Neuron (in vitro differentiated cells): ENCODE measurements around the gene DUSP22.
"Not testable (repeated sequence)": the region's sequence is repeated elsewhere in the genome, so short reads cannot be mapped to it uniquely, and the experiment has no call there.

Experiments
- H2AFZ ChIP-seq: one replicate; pipeline ENCODE4 v1.6.1; 2013; ENCODE audit warnings: low read depth, mild to moderate bottlenecking, inconsistent platforms, low read length, moderate library complexity
- H3K27me3 ChIP-seq: one replicate; pipeline ENCODE4 v1.6.1; 2013; ENCODE audit warnings: low read length; ENCODE audit not compliant: insufficient read depth
- H3K36me3 ChIP-seq: one replicate; pipeline ENCODE4 v1.6.1; 2013; ENCODE audit warnings: low read length; ENCODE audit not compliant: insufficient read depth
- H3K4me1 ChIP-seq: one replicate; pipeline ENCODE4 v1.6.1; 2013; ENCODE audit warnings: low read length; ENCODE audit not compliant: insufficient read depth
- H3K4me3 ChIP-seq: 2 replicates; pipeline ENCODE4 v1.5.1; 2013; ENCODE audit warnings: mild to moderate bottlenecking, low read length, moderate library complexity
- H3K9me3 ChIP-seq: one replicate; pipeline ENCODE4 v1.6.1; 2013; ENCODE audit warnings: low read length

Gene DUSP22

DNA sequence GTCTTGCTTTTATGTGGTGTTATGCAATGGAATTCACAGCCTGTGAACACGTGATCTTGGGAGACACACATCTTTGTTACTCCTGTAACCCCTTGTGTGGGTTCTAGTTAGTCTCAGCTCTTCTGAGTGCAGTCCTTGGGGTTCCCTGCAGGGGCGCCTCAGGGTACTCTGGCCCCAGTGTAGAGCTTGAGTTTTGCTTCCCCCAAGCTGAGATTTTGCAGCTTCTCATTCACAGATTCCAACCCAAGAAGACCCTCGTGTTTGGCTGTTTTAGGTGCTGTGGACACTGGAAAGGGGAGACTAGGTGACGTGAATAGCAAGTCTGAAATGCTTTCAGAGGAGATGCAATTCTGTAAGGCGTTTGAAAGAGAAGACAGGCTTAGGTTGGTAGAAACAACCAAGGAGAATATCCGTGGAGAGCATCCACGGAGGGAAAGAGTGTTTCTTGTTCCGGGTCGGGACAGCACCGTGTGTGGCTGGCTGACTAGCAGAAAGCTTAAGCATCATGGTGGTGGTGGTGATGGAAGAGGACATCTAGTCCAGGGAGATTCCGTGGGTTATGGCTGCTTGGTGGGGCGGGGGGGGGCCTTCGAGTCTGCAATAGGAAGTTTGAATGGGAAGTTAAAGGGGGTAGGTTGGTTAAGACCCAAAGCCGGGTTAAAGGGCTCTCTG lies 30.1 kb downstream of the DUSP22 start:
- Histone ChIP-seq H3K27me3 (no peaks in the 10 kb centered on the region), H2AFZ (no peak overlapping the region), H3K9me3 (no peaks in the 10 kb centered on the region), H3K4me3 (no peak overlapping the region), H3K4me1 (no peaks in the 10 kb centered on the region), H3K36me3 (no peaks in the 10 kb centered on the region)

DNA sequence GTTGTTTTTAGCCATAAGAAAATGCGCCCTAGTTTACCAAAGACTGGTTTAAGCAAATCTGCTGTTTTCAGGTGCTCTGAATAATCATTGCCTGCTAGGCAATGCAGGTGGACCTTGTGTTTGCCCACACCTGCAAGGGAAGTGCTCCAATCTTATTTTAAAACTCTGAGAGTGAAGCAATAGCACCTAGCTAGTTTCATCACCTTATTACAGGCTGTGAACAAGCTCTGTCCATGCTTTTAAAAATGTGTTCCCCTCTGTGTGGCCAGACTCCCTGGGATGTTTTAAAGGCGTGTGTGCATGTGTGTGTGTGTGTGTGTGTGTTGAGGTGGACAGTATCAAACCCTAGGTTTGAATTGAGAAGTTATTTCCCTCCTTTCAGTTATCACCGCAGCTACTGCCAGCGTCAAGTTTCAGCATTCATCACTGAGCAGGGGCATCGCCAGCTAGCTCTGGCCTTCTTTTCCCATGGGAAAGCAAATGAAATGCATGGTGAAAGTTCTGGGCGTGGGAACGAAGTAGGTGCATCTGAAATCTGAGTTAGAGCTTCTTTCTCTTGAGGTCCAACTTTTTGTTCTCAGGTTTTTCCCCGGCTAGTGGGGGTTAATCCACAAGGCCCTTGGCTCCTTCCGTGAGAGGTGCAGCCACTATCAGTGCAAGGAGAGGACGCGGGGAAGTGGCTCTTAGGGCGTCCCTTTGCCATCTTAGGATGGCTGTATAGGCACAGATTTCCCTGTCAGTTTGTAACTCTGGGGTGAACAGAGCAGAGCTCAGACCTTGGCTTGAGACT lies 30.8 kb downstream of the DUSP22 start:
- Histone ChIP-seq H2AFZ (no peak overlapping the region), H3K4me3 (no peak overlapping the region), H3K9me3 (no peaks in the 10 kb centered on the region), H3K4me1 (no peaks in the 10 kb centered on the region), H3K36me3 (no peaks in the 10 kb centered on the region), H3K27me3 (no peaks in the 10 kb centered on the region)

DNA sequence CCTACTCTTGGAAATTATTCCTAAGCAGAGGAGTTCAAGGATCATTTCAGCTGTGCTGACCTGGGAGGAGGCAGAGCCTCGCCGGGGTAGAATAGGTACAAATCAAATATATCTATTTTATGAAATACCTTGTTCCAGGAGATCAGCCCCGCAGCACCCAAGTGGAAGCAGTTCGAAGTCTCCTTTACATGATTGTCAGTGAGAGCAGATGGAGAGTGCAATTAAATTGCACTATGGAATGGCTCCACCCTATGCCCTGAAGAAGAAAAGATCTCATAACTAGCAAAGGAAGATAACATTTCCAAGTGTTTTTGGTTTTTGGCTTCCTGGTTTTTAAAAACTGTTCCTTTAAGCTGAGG lies 31.4 kb downstream of the DUSP22 start:
- Histone ChIP-seq H3K9me3 (no peaks in the 10 kb centered on the region), H2AFZ (no peak overlapping the region), H3K4me1 (no peaks in the 10 kb centered on the region), H3K27me3 (no peaks in the 10 kb centered on the region), H3K4me3 (no peak overlapping the region), H3K36me3 (no peaks in the 10 kb centered on the region)

DNA sequence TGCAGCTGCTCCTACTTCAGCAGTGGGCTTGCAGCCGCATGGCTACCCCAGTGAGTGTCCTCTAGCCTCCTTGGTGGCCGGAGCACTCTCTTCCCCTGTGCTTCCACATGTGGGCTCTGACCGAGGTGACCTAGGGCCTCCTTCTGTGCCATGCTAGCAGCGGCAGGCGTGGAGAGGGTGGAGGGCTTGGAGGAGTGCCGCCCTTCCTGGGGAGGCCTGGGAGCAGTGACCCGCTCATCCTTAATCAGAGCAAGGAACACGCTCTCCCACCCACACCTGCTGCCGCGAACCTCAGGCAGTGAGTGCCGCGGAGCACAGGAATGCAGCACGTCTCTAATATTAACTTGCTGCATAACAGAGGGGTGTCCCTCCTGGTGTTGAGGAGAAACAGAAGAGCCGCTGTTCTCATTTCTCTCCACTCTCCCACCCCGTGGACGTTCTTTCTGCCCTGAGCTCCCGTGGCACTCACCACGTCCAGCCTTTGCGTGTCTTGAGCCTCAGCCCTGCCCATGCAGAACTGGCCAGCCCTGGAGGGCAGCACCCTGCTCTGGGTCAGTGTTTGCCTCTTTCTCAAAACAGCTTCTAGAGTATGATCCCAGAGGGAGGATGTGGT lies 31.9 kb downstream of the DUSP22 start:
- H2AFZ ChIP-seq = no peak overlapping the region
- H3K36me3 ChIP-seq = no peaks in the 10 kb centered on the region
- no peaks in the 10 kb centered on the region for H3K4me1 ChIP-seq
- H3K4me3 ChIP-seq = no peak overlapping the region
- H3K9me3 ChIP-seq = no peaks in the 10 kb centered on the region
- no peaks in the 10 kb centered on the region for H3K27me3 ChIP-seq

DNA sequence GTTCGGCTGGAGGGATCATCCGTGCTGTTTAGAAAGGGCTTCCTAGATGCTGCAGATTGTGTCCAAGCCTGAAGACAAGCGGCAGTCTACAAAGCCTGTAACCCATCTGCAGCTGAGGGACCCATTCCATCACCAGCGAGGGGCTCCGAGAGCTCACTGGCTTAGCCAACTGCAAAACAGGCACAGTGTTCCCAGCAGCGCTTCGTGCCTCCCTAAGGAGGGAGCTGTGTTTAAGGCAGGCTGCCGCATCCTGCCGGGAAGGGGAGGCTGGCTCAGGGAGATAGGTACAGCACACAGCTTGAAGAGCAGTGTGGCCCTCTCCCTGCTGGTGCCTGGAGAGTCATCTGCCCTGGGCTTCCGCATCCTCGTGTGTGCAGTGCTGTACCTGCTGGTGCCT lies 32.4 kb downstream of the DUSP22 start:
- Histone ChIP-seq H3K36me3 (no peaks in the 10 kb centered on the region), H3K9me3 (no peaks in the 10 kb centered on the region), H3K27me3 (no peaks in the 10 kb centered on the region), H3K4me1 (no peaks in the 10 kb centered on the region), H2AFZ (no peak overlapping the region), H3K4me3 (no peak overlapping the region)

DNA sequence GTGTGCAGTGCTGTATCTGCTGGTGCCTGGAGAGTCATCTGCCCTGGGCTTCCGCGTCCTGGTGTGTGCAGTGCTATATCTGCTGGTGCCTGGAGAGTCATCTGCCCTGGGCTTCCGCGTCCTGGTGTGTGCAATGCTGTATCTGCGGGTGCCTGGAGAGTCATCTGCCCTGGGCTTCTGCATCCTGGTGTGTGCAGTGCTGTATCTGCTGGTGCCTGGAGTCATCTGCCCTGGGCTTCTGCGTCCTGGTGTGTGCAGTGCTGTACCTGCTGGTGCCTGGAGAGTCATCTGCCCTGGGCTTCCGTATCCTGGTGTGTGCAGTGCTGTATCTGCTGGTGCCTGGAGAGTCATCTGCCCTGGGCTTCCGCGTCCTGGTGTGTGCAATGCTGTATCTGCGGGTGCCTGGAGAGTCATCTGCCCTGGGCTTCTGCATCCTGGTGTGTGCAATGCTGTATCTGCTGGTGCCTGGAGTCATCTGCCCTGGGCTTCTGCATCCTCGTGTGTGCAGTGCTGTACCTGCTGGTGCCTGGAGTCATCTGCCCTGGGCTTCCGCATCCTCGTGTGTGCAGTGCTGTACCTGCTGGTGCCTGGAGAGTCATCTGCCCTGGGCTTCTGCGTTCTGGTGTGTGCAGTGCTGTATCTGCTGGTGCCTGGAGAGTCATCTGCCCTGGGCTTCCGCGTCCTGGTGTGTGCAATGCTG lies 33.0 kb downstream of the DUSP22 start:
- not testable (repeated sequence) for H2AFZ ChIP-seq, H3K4me3 ChIP-seq, H3K27me3 ChIP-seq, H3K9me3 ChIP-seq, H3K36me3 ChIP-seq, H3K4me1 ChIP-seq

DNA sequence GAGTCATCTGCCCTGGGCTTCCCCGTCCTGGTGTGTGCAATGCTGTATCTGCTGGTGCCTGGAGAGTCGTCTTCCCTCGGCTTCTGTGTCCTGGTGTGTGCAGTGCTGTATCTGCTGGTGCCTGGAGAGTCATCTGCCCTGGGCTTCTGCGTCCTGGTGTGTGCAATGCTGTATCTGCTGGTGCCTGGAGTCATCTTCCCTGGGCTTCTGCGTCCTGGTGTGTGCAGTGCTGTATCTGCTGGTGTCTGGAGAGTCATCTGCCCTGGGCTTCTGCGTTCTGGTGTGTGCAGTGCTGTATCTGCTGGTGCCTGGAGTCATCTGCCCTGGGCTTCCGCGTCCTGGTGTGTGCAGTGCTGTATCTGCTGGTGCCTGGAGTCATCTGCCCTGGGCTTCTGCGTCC lies 33.8 kb downstream of the DUSP22 start:
- H2AFZ ChIP-seq, H3K4me3 ChIP-seq, H3K27me3 ChIP-seq, H3K9me3 ChIP-seq, H3K36me3 ChIP-seq, H3K4me1 ChIP-seq: not testable (repeated sequence)

DNA sequence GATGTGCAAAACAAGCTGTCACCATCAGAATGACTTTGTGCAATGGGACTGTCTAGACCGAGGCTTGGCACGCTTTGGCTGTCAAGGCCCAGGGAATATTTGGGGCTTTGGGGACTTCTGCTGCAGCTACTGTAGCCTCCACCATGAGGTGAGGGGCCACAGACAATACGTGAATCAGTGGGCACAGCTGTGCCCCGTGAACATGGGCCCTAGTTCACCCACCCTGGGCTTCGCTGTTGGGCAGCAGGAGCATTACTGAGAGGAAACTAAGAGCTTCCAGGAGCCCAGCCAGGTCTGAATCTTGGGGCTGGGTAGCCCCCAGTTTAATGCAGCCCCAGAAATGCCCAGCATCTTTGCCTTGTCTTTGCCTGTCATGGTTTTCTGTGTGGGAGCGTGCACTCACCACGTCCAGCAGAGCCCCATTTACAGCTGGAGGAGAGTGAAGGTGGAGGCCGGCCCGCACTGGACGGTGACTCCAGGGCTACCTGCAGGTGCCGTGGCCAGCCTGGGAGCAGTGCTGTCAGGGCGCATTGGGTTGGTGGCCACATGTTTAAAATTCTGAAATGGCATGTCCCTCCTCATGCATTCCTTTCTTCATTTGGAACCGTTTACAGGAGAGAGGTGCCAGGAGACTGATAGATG lies 34.7 kb downstream of the DUSP22 start:
- Histone ChIP-seq H3K4me1 (no peaks in the 10 kb centered on the region), H3K27me3 (no peaks in the 10 kb centered on the region), H2AFZ (no peak overlapping the region), H3K4me3 (no peak overlapping the region), H3K9me3 (no peaks in the 10 kb centered on the region), H3K36me3 (no peaks in the 10 kb centered on the region)

DNA sequence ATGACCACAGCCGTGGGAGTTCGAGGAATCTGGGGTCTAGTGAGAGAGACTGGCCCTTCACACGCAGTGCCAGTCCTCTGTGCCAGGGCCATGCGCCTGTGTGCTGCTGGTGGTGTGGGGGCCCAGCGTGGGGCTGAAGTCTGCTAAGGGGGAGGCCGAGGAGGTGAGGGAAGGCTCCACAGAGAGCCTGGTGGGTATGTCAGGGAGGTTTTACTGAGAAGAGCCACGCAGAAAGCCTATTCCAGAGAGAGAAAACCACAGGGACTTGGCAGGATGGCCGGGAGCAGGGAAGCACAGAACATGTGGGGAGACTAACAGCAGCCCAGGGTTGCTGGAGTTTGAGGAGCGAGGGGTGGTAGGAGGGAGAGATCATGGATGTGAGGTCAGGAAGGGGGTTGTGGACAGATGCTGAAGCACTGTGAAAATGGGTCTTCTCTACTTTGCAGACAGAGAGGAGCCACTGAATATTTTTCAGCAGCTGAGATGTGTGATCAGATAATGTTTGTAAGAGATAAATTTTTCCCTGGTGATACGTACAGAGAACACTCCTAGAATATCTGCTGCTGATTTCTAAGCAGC lies 35.3 kb downstream of the DUSP22 start:
- H3K9me3 ChIP-seq = no peaks in the 10 kb centered on the region
- no peaks in the 10 kb centered on the region for H3K27me3 ChIP-seq
- H3K4me1 ChIP-seq = no peaks in the 10 kb centered on the region
- no peak overlapping the region for H3K4me3 ChIP-seq
- H3K36me3 ChIP-seq = no peaks in the 10 kb centered on the region
- H2AFZ ChIP-seq = no peak overlapping the region

DNA sequence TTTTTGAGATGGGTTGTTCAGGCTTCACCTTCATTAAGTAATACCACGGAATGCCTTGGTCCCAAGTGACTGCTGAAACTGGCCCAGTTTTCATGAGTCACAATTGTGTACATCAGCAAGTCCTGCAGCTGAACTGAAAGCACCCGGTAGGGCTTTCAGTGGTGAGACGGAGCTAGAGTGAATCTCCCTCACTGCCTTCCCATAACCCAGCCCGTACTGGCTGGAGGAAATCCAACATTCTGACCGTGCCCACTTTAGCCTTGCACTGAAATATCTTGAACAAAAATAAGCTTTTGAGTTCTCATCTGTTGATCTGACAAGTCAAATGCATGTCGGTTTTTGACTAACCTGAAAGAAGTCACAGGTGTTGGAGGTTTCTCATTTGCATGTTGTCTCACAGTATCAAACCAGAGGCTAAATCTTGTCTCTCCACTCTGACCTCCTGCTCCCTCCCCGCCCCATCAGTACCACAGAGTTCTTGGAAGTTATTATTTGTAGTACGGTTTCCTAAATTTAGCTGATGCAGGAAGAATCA lies 35.9 kb downstream of the DUSP22 start:
- H3K9me3 ChIP-seq = no peaks in the 10 kb centered on the region
- H3K27me3 ChIP-seq = no peaks in the 10 kb centered on the region
- no peaks in the 10 kb centered on the region for H3K36me3 ChIP-seq
- no peaks in the 10 kb centered on the region for H3K4me1 ChIP-seq
- H2AFZ ChIP-seq = no peak overlapping the region
- H3K4me3 ChIP-seq = no peak overlapping the region

DNA sequence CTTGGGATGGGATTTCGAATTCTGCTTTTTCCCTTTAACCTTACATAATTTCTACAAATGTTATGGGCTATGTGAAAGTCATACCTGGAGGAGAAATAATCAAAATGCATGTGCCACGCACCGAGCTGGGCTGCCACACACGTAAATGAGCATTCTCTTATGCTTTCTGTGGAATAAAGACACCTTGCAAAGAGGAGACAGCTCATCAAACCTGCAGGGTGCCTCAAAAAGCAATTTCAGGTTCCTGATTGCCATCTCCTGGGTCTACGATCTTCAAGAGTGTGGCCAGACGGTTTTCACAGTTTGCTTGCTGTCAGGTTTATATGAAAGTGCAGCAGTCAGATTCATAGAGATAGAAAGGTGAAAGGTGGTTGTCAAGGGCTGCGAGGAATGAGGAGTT lies 36.6 kb downstream of the DUSP22 start:
- no peaks in the 10 kb centered on the region for H3K9me3 ChIP-seq
- no peak overlapping the region for H3K4me3 ChIP-seq
- no peaks in the 10 kb centered on the region for H3K36me3 ChIP-seq
- H3K4me1 ChIP-seq = no peaks in the 10 kb centered on the region
- no peaks in the 10 kb centered on the region for H3K27me3 ChIP-seq
- no peak overlapping the region for H2AFZ ChIP-seq

DNA sequence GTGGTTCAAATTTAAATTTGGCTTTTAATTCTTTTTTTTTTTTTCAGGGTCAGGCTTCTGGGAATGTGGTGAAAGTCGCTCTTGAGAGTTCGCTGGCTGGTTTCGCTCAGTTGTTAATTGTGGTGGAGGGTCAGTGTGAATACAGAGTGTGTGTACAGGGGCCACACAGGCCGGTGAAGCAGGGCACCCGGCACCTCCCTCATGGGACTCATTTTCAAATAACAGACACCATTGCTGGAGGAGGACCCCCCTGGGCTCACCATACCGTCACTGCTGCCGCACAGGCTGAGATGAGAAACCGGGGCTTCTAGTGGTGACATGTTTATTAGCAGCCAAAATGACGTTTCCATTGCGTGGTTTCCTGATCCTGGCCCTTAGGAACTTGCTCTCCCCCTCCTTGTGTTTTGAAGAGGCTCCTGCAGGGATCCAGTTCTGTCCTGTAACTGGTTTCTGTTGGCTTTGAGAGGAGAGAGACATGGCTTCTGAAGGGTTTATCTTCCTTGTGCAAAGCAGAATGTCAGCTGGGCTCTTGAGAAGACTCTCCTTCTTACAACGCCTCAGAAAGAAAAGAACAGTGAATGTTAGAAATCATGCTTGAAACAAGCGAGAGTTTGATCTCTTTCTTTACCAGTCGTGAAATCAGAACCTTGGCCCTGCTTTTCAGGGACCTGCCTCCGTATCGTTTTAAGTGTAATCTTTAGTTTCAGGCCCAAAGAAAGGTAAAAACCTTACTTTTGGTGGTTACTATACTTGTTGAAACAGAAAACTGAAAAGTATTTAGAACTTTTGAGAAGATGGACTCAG lies 37.8 kb downstream of the DUSP22 start:
- Histone ChIP-seq H3K4me1 (no peaks in the 10 kb centered on the region), H3K4me3 (no peak overlapping the region), H3K9me3 (no peaks in the 10 kb centered on the region), H2AFZ (no peak overlapping the region), H3K36me3 (no peaks in the 10 kb centered on the region), H3K27me3 (no peaks in the 10 kb centered on the region)
